Muscle of back (tissue), 13 donors: ENCODE measurements around the gene FOXO3B. TPM values are rescaled to one million over a fixed set of nuclear protein-coding genes. Genes with fewer than 3 reads are reported as not detected.
"Not testable (repeated sequence)": the region's sequence is repeated elsewhere in the genome, so short reads cannot be mapped to it uniquely, and the experiment has no call there.

Source experiments
- DNase-seq, 3 donors: peaks; one replicate each; pipeline versions ENCODE4 v3.0.0 to v3.0.0-alpha.2; 2013
- long read RNA-seq, 9 donors: transcript quantifications; one replicate each; lab custom pipeline, GENCODE V29; 2026
- polyA plus RNA-seq, 10 donors: library from polyadenylated mRNA; unstranded; fragments of 120-200 nt; gene quantifications; one replicate each; pipeline ENCODE4 v1.2.1, GENCODE V29; 2013; ENCODE audit not compliant: insufficient read length in 10 of 10

Gene FOXO3B
- 1 to 10 TPM; 1.6 to 3.7 (median 2.6) TPM for polyA plus RNA-seq
- long read RNA-seq, donor 1, result 0 reads
- long read RNA-seq, donor 2, result 0 reads
- long read RNA-seq, donor 3, result 0 reads
- long read RNA-seq, donor 4, partial matches to known transcripts, result 0 of 1 reads
- long read RNA-seq, donor 4, other reads (novel, unspliced or antisense), result 0 of 1 reads
- long read RNA-seq, donor 5, partial matches to known transcripts, result 0 of 1 reads
- long read RNA-seq, donor 5, other reads (novel, unspliced or antisense), result 0 of 1 reads
- long read RNA-seq, donor 6, partial matches to known transcripts, result 0 of 1 reads
- long read RNA-seq, donor 6, other reads (novel, unspliced or antisense), result 0 of 1 reads
- long read RNA-seq, donor 7, result 0 reads
- long read RNA-seq, donor 8, partial matches to known transcripts, result 0 of 2 reads
- long read RNA-seq, donor 8, other reads (novel, unspliced or antisense), result 0 of 2 reads
- long read RNA-seq, donor 9, result 0 reads

DNA sequence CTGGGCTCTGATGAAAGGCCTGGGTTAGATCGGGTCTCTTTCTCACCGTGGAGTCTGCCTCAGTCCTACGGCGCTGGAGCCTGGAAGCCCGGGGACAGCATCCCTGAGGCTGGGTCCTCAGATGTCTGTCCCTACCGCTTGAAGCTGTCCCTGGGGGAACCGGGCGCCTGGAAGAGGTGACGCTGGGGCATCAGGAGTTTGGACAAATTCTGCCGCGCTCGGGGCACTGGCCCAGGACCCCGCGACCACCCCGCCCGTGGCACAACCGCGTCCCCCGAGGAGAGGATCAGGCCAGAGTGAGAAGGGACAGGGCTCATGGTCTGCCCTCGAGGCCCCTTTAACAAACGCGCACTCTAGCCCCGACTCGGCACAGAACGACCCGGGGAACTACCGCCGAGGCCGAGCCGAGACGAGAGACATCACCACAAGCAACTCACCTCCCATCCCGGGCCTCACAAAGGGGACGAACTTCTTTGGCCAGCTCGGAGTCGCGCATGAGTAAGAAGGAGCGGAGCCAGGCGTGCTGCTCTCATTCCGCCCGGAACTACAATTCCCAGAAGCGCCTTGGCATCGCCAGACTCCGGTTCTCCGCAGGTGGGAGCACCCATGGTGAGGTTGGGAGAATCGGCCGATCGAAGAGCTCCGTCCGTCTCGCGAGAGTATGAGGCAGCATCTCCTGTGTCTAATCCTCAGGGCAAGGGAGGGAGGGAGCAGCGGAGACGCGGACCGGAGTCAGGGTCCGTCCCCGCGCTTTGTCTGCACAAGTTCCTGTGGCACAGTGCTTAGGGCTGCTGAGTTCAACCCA lies at the start of gene FOXO3B:
Gene FOXO3B (minus strand): TSS at position 548 of the 805 bp plus-strand sequence. CDS start 663 bp downstream, outside the sequence.
- peak; percentile 87 to 92 (median 91) for DNase-seq

DNA sequence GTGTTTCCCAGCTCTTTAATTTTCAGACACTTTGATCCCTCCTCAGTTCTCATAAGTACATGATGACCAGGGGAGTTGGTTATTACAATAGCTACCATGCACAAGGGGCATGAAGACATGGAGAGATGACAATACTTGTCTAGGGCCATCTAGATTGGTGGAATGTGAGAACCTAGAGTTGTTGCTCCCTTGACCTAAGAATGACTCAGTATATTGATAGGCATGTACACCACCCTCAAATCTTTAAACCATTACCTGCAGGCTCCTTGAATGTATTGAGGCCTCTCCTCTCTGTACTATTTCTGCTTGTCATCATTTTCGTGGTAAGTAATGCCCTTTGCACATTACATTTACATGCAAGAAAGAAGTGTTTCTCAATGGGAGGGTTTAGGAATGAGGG lies 41.4 kb upstream of the FOXO3B start:
- DNase-seq, result not testable (repeated sequence)

DNA sequence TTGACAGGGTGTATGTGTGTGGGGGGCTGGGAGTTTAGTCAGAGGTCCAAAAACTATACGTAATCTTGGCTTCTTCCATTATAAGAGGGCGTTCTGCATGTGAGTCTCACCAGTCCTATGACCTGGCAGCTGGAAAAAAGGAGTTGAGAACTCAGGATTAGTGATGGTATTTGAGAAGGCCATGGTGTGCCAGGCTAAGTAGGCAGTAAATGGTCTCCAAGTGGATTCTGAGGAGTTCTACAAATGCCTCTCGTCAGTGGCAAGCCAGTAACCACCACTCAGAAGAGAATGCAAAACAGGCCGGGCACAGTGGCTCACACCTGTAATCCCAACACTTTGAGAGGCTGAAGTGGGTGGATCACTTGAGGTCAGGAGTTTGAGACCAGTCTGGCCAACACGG lies 40.5 kb upstream of the FOXO3B start:
- DNase-seq, result not testable (repeated sequence)

DNA sequence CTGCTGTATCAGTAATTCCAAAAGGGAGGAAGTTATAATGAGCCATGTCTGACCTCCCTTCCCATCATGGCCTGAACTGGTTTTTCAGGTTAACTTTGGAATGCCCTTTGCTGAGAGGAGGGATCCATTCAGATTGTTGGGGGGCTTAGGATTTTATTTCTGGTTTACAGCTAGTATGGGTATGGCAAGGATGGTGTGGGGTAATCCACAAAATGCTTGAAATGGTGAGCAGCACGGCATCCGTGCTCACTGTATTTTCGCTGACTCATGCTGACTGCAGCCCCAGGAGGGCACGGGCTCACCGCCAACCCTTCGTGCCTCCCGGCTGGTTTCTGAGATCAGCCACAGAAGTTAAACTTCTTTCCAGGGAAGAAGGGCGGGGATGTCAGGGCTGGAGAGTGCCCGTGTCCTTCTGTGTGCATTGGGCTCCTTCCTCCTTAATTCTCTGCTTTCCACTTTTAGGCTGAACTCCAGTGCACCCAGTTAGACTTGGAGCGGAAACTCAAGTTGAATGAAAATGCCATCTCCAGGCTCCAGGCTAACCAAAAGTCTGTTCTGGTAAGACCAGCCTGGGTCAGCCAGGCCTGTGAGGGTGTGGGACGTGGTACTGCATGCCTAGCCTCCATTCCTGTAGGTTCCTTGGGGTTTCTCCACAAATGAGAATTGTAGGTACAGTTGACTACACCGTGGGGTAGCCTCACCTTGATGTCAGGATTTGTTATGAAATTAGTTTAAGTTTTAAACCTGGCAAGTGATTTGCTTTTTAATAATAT lies 39.8 kb upstream of the FOXO3B start:
- not testable (repeated sequence) for DNase-seq

DNA sequence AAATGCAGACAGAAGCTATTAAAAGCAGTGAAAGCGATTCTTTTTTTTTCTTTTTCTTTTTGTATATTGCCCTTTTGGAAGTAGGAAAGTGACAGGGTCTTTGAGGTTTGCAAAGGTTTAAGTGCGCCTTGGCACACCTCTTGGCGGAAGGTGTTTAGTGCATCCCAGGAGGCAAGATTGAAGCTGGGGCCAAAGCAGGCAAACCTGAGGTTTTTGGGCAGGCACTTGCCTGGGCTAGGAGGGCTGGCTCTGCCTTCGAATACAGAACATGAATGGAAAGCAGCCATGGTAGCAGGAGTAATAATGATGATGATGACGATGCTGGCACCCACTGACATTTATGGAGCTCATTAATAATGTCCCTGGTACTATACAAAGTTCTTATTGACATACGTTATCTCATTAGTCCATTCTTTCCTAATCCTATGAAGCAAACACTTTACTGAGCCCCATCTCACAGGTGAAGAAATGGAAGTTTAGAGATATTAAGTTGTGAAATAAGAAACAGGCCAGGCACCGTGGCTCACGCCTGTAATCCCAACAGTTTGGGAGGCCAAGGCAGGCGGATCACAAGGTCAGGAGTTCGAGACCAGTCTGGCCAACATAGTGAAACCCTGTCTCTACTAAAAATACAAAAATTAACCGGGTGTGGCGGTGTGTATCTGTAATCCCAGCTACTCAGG lies 37.5 kb upstream of the FOXO3B start:
- not testable (repeated sequence) for DNase-seq

DNA sequence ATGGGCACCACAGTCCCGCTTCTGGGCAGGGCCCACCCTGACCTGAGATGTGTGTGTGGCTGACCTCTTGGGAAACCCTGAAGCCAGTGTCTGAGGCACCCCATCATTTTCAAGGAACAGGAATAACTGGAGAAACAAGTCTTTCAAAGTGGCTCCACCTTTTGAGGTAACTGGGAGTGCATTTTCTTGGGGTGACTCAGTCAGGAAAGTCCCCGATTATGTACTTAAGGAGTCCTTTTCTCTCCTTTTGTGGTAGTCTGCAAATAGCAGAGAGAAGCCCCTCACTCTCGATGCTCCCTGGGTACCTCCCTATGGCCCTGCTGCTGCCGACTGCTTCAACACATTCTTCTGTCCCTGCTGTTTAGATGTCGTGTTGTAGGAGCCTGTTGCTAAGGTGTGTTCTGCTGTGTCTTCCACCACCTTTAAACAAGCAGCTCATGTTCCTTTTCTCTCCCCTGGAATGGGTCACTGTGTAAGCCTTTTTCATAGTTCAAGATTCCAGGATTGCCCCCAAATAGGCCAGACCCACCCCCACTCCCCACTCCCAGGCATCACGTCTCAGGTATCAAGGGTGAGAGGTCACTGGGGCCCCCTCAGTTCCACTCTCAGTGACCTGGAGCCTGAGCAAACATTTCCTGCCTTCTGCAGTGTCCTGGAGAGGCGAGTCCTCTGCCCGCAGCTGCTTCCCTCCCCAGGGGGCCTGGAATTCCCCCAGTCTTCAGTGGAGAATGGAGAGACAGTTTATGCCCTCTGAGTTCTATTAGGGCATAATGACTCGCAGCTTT lies 36.7 kb upstream of the FOXO3B start:
- peak in 1 of 3 donors; percentile 5 for DNase-seq

DNA sequence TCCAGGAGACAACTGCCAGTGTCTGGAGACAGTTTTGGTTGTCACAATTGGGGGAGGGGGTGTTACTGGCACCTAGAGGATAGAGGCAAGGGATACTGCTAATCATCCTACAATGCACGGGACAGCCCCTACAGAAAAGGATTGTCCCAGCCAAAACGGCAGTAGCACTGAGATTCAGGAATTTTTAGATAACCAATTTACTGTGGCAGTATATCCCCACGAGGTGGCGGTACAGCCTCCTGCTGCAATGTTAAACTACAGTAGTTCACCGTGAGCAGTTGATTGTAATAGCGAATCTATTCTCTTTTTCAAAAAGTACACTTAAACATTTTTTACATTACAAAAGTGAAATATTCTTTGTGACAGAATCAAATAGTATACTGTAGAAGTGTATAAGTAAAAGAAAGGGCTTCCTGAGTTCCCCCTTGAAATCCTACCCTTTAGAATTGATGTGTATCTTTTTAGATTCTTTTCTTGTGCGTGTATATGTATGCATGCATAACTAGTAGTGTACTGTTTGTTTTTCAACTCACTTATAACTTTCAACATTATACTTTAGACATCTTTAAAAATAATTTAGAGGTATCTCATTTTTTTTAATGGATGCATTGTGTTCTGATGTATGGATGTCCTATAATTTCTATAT lies 30.4 kb upstream of the FOXO3B start:
- DNase-seq, result peak; percentile 36 to 75 (median 68)

DNA sequence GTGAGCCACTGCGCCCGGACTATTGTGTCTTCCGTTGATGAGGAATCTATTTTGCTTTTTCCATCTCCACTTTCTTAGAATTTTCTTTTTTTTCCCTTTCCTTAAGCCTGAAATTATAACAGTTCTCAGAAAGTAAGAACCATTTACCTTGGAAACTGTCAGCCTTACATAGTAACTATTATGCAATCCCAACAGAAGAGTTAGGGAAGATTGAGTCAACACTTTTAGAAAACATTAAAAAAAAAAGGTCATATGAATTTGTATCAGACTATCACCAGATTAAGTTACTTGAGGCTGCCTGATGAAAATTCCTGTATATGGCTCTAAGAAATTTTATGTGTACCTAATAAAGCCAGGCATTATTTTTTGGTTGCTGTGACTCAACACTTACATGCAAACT lies 26.1 kb upstream of the FOXO3B start:
- DNase-seq, result not testable (repeated sequence)

DNA sequence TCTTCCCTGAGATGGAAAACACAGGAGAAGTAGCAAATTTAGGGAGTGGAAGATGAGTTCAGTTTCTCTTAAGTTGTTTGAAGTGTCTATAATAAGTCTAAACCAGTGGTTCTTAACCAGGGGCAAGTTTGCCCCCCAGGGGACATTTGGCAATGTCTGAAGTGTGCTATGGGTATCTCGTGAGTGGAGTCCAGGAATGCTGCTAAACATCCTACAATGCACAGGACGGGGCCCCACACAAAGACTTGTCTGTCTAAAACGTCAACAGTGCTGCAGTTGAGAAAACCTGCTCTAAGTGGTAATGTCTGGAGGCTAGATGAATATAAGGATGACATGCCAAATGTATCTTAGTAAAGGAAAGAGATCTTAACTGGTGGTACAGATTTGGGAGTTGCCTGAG lies 23.8 kb upstream of the FOXO3B start:
- DNase-seq, result not testable (repeated sequence)

DNA sequence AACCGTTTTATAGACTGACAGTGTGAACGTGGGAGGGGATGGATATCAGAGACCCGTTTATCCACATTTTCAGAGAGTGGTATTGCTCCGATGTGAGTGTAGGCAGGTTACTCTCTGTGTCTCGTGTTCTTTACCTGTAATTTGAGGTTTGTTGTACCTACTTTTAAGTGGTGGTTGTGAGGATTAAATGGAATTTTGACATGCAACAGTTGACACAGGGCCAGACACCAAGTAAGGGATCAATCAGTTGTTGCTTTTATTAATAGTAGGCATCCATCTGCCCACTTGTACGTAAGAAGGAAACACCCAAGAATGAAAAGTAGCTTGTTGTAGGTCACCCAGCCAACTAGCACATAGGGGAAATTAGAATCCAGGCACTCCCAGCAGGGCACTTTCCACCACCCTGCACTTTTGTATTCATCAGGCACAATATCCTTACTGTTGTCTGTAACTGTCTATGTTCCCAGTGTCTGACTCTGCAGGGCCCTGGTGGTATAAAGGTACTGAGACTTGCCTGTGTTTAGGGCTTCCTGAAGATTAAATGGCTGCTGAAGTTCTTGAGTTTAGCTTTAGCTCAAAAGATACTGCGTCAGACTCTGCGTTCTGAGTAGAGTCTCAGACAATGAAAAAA lies 16.5 kb upstream of the FOXO3B start:
- DNase-seq, result not testable (repeated sequence)

DNA sequence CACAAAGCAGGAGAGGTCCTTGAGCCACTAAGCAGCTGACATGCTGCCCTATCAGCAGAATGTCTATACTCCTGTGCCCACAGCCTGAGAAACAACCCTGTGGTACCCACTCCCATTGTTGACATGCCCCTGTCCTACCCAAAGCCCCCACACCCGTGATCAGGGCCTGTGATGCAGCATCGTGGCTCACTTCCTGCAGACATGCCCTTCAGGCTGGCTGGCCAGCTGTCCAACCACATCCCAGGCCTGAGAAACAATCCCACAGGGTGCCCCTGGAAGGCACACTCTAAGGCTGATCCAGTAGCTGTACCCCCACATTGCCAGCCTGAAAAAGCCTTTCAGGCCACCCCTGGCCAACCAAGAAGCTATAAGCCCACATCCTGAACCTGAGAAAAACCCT lies 13.0 kb upstream of the FOXO3B start:
- not testable (repeated sequence) for DNase-seq

DNA sequence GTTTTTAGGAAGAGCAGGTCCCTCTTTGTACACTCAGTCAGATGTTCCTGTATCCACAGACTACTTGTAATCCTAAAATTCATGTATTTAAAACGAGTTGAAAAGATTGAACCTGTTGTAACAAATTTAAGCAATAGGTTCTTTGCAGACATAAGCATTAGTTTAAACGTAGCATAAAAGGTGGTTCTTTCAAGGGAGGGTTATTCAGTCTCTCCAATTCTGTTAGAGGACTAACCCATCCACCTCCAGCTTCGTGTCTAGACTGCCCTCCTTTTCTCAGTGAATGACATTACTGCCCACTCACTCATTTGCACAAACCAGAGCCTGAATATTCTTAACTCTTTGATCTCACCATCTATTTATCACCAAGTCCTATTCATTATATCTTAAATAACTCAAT lies 554 bp upstream of the FOXO3B start:
- peak in 1 of 3 donors; percentile 11 for DNase-seq

DNA sequence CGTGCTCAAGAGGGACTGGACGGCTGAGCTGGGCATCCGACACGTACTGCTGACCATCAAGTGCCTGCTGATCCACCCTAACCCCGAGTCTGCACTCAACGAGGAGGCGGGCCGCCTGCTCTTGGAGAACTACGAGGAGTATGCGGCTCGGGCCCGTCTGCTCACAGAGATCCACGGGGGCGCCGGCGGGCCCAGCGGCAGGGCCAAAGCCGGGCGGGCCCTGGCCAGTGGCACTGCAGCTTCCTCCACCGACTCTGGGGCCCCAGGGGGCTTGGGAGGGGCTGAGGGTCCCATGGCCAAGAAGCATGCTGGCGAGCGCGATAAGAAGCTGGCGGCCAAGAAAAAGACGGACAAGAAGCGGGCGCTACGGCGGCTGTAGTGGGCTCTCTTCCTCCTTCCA lies 4.7 kb downstream of the FOXO3B start:
- DNase-seq, result not testable (repeated sequence)

DNA sequence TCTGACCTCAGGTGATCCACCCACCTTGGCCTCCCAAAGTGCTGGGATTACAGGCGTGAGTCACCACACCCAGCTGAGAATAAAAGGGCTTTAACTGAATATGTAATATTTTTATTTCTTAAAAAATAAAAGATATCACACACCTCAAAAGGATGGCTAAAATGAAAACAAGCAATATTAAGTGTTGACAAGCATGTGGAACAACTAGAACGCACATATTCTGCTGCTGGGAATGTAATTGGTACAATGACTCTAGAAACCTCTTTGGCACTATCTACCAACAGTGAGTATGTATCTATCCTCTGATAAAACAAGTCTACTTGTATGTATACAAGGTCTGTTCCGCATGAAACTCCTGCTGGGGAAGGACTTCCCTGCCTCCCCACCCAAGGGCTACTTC lies 5.2 kb downstream of the FOXO3B start:
- DNase-seq, result not testable (repeated sequence)

DNA sequence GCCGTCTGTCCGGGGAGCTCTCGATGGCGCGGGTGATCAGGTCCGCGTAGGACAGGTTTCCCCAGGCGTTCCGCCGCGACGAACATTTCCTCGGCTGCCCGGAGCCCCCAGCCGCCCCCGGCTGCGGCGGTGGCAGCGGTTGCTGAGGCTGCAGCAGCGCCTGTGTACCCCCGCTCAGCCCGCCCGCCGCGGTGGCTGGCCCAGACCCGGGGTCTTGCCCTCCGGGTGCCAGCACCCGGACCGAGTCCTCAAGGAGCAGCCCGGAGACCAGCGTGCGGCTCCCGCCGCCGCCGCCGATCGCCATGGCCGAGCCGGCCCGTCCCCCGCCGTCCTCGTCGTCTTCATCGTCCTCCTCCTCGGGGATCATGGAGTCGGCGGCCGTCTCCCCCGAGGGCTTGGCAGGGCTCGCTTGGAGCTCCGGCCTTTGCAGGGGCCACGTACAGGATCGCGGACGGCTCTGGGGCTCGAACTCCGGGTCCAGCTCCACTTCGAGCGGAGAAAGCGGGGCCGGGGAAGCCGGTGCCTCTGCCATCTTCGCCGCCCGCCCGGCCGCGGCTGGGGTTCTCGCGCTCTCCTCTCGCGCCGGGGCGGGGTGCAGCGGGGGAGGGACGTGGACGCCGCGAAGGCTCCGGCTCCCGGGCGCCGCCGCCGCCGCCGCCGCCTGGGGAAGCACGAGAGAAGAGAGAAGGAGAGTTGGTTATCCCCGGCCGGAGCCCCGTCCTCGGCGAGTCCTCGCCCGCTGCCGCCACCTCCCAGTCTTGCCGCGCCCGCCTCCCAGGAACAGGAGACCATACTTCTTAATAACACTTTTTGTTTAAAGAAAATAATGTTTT lies 9.5 kb downstream of the FOXO3B start:
- not testable (repeated sequence) for DNase-seq

DNA sequence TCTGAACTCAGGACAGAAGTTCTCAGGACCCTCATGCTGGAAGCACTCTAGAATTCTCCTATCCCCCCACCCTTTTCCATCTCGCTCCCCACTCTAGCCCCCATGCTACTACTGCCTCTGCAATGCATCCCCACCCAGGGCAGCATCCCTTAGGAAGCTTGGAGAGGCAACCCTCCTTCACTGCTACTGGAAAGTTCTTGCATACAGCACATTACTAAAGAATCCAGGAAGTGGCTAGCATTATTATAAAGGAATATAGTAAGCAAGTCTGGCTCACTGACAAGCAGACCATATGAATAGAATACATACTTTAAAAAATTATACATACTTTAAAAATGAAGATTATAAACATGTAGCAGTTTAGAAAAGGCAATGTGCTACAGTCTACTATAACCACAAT lies 13.5 kb downstream of the FOXO3B start:
- not testable (repeated sequence) for DNase-seq

DNA sequence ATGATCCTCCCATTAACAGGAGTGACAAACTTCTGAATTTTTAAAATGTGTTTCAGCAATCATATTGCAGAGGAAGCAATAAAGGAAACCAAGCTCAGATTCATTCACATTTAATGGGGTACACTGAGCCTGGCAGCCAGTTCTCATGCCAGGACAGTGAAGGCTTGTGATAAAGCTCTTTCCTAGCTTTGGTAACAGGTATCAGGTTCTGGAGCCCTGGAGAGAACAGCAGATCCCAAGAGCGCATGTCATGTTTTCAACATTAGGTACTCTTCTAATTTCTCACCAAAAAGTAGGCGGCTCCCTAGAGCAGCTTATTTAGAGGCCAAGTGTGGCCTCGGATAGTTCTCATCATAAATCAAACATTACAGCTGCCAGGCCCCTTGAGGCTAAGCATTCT lies 14.6 kb downstream of the FOXO3B start:
- not testable (repeated sequence) for DNase-seq

DNA sequence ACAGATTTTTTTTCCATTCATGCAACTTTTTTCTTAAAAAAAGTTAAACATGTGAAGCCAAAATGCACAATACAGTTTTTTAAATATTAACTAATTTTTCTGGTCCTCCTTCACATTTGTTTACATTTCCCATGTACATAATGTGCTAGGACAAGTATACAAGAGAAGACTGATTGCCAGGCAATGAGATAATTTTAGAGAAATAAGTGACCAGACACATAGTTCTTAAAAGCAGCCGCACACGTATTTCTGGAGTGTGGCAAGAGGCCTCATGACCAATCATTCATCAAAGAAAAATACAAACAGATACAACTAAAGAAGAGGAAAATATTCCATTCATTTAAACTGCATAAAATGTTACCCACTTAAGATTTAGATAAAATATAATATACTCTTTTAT lies 15.8 kb downstream of the FOXO3B start:
- not testable (repeated sequence) for DNase-seq
